ENCODE results near the gene PLCB2.

GRCh38 chr15:40240619-40241221 lies 67.0 kb downstream of the PLCB2 start:
- TF ChIP-seq KLF13 (tag; IDR thresholded peaks at IDR 0.05; ENCODE audit: borderline replicate concordance, low read depth) (no peak), CTCF (IDR thresholded peaks at IDR 0.05 in 2 of 3, conservative IDR thresholded peaks at IDR 0.05 in 1 of 3; ENCODE audit: insufficient read depth in 2 of 3, low read depth in 1 of 3, low read length in 3 of 3) (no peak), NKRF (IDR thresholded peaks at IDR 0.05; ENCODE audit: borderline replicate concordance) (no peak), MEF2A (IDR thresholded peaks at IDR 0.05; ENCODE audit: control insufficient read depth, low read depth, low read length) (no peak), MTA3 (IDR thresholded peaks at IDR 0.05; ENCODE audit: borderline replicate concordance) (no peak)
- TF ChIP-seq, protein P1, sequence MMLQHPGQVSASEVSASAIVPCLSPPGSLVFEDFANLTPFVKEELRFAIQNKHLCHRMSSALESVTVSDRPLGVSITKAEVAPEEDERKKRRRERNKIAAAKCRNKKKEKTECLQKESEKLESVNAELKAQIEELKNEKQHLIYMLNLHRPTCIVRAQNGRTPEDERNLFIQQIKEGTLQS (IDR thresholded peaks at IDR 0.05), result no peak
- TF ChIP-seq, protein P1 (CRISPR knock-in tag; conservative IDR thresholded peaks at IDR 0.05), result no peak
